Activated CD8-positive, alpha-beta memory T cell treated with anti-CD3 and anti-CD28 coated beads, Interleukin-2, amount 50 U/mL, for 1 hour (primary cell): ENCODE results near the gene ODF4.
"Not testable (repeated sequence)": the region's sequence is repeated elsewhere in the genome, so short reads cannot be mapped to it uniquely, and the experiment has no call there.

Source experiments
- DNase-seq: peaks from one replicate; pipeline ENCODE4 v3.0.0-alpha.2; 2020; ENCODE audit errors: extremely low read depth

Gene ODF4

DNA sequence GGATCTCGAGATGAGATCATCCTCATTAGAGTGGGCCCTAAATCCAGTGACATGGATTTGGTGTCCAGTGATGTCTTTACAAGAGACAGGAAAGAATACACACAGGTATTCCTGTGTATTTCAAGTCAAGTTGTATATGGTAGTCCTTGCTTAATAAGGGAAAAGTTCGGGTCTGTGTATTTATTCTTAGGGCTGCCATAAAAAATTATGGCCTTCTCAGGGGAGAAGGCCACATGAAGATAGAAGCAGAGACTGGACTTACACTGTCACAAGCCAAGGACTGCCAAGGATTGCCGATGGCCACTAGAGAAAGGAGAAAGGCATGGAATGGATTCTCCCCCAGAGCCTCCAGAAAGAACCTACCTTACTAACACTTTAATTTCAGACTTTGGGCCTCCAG is 28.6 kb downstream of the ODF4 start:
- no peak for DNase-seq

DNA sequence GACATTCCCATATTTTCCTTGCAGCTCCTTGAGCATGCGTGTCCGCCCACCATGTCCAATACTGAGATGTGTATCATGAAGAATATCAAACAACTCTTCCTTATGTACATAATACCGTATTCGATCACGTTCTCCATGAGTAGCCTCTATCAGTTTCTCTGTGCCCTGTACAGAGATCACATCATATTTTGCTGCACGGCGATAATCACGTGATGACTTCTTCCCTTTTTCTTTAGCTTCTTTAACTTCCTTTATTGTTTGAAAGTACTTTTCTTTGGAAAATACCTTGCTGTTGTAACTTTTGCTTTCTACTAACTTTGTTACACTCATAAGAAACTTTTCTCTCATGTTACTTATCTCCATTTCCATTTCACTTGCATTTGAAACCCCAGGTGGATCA is 30.3 kb downstream of the ODF4 start:
- DNase-seq: no peak

DNA sequence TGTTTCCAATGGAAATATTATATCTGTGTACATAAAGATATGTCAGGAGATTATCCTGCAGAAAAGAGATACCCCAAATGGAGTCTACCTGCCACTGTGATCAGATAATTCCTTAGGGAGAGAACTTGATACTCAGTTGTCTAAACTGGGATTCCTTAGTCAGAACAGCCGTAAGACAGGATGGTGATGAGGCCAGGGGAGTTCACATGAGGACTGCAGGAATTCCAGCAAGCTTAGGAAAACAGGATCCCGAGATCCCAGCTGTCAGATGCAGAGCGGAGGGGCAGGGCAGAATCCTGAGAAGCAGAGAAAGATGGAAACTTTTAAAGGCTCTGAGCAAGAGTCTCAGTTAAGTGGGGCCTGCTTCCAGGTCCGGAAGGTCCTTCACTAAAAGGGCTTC is 32.1 kb downstream of the ODF4 start:
- no peak for DNase-seq

DNA sequence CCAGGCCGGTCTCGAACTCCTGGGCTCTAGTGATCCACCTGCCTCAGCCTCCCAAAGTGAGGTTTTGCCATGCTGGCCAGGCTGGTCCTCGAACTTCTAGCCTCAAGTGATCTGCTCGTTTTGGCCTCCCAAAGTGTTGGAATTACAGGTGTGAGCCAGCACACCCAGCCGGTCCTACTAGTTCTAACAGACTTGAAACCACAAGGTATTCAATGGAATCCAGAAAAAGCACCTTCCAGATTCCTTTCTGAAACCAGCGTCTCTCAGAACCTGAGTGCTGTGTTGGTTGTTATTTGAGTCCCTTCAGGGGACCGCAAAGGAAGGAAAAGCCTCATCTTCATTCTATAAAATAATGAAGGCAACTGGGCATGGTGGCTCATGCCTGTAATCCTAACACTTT is 32.8 kb downstream of the ODF4 start:
- DNase-seq: no peak

DNA sequence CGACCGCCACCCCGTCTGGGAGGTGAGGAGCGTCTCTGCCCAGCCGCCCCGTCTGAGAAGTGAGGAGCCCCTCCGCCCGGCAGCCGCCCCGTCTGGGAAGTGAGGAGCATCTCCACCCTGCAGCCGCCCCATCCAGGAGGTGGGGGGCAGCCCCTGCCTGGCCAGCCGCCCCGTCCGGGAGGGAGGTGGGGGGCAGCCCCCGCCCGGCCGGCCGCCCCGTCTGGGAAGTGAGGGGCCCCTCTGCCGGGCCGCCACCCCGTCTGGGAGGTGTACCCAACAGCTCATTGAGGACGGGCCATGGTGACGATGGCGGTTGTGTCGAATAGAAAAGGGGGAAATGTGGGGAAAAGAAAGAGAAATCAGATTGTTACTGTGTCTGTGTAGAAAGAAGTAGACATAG is 34.2 kb downstream of the ODF4 start:
- not testable (repeated sequence) for DNase-seq

DNA sequence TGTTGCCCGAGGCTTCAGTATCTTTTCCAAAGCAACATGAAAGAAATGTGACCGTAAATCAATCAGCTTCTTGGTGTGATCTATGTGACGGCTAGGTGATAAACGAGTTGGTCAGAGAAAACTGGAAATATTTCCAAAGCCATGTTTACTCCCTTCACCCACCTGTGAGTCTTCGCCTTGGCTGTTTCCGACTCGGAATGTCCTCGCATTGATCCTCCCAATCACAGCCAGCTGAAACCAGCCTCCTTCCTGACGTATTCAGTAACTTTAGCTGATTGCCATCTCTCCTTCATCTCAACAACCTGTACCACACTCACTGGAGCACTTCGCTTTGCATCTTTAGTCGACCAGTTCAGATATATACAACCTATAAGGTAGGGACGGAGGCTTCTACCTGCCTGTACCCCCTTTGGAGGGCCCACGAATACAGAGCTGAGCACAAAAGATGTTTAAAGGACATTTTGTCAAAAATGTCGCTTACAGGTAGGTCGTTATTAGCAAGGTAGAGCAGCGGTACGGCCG is 36.2 kb downstream of the ODF4 start:
- DNase-seq: no peak

DNA sequence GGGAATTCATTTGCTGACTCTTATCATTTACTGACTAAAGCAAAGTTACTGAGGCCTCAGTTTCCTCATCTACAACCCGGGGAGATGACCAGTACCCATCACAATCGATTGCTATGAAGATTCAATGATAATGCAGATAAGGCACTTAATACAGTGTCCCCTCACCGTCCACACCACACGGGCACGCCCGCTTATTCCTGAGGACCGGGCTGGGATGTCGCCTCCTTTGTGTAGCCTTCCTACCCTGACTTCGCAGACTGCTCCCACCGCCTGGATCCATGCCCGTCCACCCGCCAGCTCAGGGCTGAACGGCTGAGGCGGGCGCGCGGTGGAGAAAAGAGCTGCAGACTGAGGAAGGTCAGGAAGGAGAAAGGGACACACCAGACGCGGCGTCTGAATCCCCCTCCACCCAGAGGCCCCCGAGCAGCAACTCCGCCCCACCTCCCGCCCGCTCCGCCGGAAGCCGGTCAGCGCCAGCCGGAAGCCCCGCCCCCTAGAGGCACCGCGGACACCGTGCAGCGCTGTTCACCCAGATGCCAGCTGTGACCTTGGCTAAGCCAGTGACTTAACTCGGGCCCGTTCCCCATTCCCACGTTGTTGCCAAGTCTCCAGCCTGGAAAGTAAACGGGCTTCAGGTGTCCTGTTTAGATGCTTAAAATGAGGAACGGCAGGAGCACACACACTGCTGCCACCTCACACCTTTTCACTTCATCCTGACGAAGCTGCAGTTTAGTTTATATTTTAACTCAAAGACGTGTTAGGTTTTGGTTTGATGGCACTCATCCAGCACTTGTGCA is 36.8 kb downstream of the ODF4 start, which contains the start of gene KRABD2:
TSS of gene KRABD2 (minus strand) at position 434 of the 797 bp plus-strand sequence.
- peak; percentile 70 for DNase-seq

DNA sequence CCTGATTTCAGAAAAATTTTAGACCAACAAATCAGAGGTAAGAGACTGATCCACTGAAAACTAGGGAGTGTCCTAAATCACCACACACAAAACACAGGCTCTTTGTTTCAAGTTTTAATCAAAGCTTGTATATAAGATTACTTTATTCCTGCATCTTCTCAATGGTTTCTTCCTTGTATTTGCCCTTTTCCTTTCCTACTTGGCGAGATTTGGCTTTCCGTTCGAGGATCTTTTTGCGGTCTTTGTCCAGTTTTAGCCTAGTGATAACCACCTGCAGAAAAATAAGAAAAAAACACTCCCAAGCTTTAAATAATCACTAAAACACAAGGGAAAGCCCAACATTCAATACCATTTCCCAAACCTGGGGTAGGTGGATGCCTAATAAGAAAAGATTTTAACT is 37.8 kb downstream of the ODF4 start:
- DNase-seq: no peak

DNA sequence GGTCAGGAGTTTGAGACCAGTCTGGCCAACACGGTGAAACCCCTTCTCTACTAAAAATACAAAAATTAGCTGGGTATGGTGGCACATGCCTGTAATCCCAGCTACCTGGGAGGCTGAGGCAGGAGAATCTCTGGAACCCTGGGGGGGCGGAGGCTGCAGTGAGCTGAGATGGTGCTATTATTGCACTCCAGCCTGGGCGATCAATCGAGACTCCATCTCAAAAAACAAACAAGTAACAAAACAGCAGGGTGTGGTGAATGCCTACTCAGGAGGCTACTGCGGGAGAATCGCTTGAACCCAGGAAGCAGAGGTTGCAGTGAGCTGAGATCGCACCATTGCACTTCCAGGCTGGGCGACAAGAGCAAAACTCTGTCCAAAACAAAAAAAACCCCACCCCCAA is 38.5 kb downstream of the ODF4 start:
- not testable (repeated sequence) for DNase-seq

DNA sequence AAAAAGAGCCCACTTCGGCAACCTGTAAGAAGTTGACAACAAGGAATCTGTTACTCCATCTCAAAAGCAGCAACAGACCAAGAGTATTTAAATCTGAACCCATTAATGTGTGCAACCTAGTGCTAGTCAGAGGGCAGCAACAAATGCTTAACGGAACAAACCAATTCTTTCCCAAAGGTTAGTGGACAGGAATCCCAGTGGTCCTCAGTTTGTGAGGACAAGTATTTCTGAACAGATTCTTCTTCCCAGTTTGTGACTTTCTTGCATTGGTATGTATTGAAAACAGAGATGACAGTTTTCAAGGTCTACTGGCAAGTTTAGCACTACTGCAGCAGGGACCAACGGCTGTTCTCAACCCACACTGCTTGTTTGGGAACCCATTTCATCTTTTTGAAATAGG is 40.4 kb downstream of the ODF4 start:
- DNase-seq: no peak

DNA sequence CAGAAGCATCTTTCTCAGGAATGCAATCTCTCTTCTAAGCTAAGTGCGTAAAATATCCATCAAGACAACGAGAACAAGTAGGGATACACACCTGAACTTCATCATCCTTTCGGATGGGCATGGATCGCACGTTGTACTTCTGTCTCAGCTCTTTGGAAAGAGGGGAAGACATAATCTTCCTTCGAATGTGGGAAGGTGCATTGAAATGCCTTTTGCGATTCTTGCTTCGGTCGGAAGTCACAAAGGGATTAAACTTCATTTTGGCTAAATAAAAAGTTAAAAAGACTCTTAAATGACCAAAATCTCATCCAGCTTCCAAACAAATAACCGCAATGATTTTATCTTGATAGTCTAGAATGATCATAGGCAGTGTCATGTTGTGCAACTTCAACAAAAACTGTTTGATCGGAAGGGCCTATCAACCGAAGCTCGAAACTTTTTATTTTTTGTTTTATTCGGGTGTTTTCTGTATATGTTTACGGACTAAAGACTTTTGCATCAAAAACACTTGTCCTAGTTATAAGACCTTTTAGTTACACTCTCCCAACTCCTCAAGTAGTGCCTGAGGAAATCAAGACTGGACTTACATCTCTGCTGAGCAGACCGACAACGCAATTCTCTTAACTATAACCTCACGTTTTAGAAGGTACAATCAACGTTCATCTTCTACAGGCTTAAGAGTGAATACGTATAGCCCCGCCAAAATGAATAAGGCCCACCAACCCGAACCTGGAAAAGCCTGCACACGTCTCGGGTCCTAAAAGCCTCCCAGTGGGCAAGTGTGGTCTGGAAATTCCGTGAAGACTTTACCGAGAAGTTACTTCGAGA is 42.6 kb downstream of the ODF4 start:
- DNase-seq: no peak

DNA sequence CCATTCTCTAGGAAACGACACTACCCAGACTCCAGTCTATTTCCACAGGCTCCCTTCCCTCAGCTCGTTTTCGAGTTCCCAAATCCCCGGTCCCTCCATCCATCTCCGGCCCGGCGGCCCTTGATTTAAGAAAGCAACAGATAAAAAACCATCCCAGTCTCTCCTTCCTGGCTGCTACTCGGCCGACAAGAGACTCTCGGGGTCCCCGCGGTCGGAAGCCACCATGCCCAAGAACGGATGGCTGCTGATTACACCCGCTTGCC is 43.2 kb downstream of the ODF4 start:
- DNase-seq: no peak

DNA sequence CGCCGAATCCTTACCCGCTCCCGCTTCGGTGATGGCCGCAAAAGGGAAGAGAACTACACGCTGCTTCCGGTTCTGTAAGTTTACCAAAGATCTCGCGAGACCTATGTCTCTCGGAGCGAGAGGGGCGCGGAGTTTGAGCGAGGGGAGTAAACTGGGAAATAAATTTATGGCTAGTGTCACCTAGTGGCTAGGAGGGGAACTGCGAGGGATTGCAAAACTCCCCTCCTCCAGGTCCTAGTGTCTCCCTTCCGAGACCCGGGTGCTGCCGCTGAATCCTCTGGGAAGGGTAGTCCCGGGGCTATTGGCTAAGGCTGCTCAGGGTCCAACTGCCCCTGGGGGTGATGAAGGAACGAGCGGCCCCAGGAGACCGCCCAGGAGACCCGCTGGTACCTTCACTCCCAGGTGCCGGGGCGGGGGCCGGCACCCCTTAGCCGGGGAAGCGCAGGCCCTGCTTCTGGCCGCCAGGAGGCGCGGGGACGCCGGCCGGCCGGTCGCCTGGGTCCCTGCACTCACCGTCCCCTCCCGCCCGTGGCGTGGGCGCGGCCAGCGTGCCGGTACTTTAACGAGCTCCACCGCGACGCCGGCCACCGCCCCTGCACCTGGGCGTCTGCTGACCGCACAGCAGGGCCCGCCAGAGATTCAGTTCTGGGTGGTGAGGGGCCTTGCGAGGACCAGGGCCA is 43.6 kb downstream of the ODF4 start, which contains the start of gene RPL26:
TSS of gene RPL26 (minus strand) at position 51 of the 680 bp plus-strand sequence. CDS start 883 bp downstream, outside the sequence.
- DNase-seq: peak; percentile 91

DNA sequence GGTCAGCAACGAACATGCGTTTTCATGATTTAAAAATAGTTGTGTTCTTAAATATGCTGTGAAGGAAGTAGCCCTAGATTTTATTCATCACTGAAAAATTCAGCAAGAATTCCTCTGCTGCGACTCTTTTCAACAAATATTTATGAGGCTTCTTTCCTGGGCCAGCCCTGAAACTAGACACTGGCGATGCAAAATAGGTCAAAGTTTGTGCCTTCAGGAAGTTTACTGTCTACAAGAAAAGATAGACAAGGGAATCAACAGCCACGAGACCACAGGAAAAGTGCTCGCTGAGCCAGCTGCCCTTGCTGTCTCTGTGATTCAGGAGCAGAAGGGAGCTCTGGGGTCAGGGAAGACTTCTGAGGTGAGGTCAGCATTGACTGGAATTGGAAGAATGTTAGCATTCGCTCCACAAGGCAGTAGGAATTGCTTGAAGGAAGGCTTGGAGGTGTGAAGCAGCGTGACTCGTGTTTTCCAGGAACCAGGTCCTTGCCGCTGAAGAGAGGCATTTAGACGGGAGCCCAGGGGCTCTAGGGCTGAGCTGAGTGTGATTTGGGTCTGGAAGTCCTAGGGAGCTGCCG is 45.2 kb downstream of the ODF4 start:
- no peak for DNase-seq

DNA sequence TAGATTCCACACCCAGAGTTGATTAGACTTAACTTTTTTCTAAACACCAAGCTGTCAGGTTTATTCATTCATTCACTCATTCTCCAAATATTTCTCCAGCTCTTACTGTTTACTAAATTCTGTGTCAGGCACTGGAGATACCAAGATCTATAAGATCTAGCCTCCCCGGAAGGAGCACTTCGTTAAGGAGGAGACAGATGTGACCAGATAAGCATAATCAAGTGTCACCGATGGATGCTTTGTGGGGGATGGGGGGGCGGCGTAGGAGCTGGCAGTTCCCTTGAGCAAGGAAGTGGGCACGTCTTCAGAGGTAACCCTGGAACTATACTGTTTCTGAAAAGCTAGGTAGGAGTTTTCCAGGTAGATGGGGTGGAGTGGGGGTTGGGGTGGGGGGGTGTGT is 47.2 kb downstream of the ODF4 start:
- no peak for DNase-seq

DNA sequence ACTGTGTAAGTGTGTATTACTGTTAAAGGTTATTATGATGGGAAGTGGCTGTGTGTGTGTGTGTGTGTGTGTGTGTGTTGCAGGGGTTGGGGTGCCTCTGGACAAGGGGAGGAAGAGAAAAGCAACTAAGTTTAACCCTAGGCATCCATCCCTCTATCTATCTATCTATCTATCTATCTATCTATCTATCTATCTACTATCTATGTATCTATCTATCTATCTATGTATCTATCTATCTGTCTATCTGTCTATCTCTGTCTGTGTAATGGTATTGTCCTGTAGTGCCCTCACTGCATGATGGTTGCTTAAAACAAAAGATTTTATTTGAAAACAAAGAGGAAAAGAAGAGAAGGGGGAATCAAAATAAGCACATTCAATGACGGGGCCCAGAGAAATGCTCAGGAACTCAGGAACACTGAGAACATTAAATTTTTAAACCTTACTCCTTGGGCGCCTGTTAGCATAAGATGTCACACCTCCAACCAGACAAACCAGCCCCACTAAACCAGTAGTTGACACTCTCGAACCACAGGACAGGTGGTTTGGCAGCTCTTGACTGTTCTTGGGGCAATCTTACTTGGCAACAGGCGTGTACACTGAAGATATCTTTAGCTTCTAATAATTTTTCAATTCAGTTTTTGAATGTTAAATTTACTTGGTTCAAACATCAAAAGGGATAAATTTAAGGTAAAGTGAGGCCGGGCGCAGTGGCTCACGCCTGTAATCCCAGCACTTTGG is 48.4 kb downstream of the ODF4 start:
- no peak for DNase-seq

DNA sequence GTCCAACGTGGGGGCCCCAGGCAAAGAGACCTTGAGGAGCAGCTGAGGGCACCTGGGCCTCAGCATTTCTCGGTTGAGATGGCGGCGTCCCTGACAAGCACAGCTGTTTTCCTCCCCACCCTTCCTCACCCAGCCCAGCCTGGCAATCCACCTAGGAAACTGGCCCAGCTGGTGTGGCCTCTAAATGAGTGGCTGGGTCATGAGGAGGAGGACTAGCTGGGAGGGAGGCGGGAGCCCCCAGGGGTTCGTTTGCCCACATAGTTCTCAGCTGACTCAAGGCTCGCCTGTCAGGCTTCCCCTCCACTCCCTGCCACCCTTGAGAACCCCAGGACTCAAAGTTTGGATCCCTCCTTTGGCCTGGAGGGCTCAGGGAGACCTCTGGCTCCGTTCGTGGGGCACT is 52.1 kb downstream of the ODF4 start:
- DNase-seq: no peak

DNA sequence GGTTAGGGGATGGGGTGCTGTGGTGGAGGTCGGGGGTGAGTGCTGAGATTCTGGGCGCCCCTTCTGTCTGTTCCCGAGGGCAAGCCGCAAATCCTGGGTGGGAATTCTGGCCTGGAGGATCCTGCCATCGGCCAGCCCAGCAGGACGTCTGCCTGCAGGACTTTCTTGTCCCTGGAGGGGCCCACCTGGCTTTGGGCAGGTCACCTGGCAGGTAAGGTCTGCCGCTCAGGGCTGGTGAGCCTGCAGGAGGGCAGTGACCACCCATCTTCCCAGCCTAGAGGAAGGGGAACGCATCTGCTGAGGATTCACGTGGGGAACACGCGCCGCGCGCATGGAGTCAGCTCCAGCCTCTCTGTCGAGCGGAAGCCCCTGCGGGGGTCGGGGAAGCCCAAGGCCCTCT is 52.6 kb downstream of the ODF4 start:
- no peak for DNase-seq

DNA sequence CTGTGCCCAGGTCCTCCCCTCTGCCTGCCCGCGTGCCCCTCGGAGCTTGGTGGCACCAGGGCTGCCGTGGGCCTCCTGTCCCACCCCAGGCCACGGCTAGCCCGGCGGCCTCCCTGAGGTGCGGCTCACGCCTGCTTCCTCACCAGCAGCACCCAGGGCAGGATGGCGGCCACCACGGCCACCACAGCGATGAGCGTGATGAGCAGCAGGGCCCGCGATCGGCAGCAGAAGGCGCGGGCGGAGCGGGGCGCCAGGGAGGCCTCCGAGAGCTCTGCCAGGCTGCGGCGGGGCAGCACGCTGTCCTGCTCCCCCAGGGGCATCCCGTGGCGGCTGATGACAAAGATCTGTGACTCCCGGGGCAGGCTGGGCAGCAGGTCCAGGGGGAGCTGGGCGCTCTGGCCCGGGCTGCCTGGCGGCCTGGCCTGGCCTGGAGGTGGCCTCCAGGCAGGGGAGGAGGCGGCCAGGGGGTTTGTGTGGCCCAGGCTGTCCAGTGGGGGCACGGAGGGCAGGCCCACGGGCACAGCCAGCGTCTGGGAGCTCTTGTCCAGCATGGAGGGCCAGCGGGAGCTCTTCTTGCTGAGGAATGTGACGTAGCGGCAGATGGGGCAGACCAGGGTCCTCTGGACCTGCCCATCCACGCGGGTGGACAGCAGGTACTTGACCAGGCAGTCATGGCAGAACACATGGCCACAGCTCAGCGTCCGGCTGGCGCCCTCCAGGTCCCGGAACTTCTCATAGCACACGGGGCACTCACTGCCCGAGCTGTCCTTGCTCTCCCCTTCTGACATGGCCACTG is 53.2 kb downstream of the ODF4 start:
- no peak for DNase-seq

DNA sequence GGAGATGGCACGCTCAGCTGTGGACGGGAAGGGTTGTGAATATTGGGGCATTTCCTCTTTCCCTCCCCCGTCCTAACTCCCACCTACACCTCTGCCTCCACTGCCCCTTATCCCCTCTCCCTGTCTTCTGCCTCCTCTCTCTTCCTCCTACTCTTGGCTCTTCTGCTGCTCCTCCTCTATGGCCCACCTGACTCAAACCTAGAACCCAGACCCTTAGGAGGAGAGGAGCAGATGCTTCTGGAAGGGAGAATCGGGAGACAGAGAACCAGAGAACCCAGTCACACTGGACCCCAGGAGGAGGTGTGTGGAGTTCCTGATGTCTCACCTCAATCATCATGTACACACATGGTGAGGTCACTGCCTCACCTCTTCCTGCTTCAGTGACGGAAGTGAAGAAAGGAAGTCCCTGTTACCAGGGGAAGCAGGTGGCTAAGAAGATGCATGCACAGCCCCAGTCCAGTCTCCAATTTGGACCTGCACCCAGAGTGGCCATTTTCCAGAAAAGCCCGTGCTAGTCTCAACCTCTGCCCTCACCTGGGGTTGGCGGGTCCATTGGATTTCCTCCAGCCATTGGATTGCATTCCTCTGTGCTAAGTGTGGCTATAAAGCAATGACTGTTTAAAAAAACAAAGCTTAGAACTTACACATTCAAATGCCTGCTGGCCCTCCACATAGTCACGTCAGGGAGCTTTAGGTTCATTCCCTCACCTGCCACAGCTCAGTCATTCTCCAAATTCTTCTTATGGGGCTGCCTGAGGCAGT is 54.0 kb downstream of the ODF4 start:
- DNase-seq: no peak
